H7 (cell line): ENCODE data around the gene TECTA. TPM values are rescaled to one million over a fixed set of nuclear protein-coding genes. Genes with fewer than 3 reads are reported as not detected.
"Not testable (repeated sequence)": the region's sequence is repeated elsewhere in the genome, so short reads cannot be mapped to it uniquely, and the experiment has no call there.

ENCODE experiments used
- DNase-seq: peaks from one replicate; pipeline ENCODE4 v3.0.0; 2012
- H3K27me3 ChIP-seq: 2 replicates; pipeline ENCODE4 v1.6.0; 2011; ENCODE audit warnings: mild to moderate bottlenecking, low read length; ENCODE audit not compliant: control insufficient read depth, insufficient read depth
- H3K36me3 ChIP-seq: replicated peaks from 2 replicates; pipeline ENCODE4 v1.5.1; 2011; ENCODE audit warnings: low read length; ENCODE audit not compliant: control insufficient read depth, insufficient read depth
- H3K4me3 ChIP-seq: 2 replicates; pipeline ENCODE4 v1.5.1; 2011; ENCODE audit warnings: low read depth, mild to moderate bottlenecking, control low read depth, low read length, moderate library complexity; ENCODE audit not compliant: insufficient read depth
- total RNA-seq: library from RNA; depleted of rRNA; stranded (reverse); fragments of >200 nt; shearing (Covaris generic); gene quantifications from 2 replicates; pipeline ENCODE4 v1.2.3, GENCODE V29; 2014

TECTA gene
- total RNA-seq, 1 experiment from 2014 or later: 0.28 TPM

- DNase-seq: no peak
- no peak overlapping the region for H3K4me3 ChIP-seq
- H3K36me3 ChIP-seq: no peaks in the 10 kb centered on the region
- H3K27me3 ChIP-seq: no peaks in the 10 kb centered on the region
These were observed 4.6 kb downstream of the TECTA start for GRCh38 chr11:121105481-121106195.

- Histone ChIP-seq H3K36me3 (no peaks in the 10 kb centered on the region), H3K4me3 (no peak overlapping the region), H3K27me3 (no peaks in the 10 kb centered on the region)
- DNase-seq: no peak
These were observed 5.8 kb downstream of the TECTA start for GRCh38 chr11:121106812-121107211.

GRCh38 chr11:121108413-121108812, 7.4 kb downstream of the TECTA start:
- no peak overlapping the region for H3K4me3 ChIP-seq
- no peaks in the 10 kb centered on the region for H3K27me3 ChIP-seq
- DNase-seq: no peak
- no peaks in the 10 kb centered on the region for H3K36me3 ChIP-seq

- Histone ChIP-seq H3K27me3 (no peaks in the 10 kb centered on the region), H3K36me3 (no peaks in the 10 kb centered on the region), H3K4me3 (no peak overlapping the region)
- DNase-seq: no peak
These were observed 8.4 kb downstream of the TECTA start for GRCh38 chr11:121109471-121109870.

- no peaks in the 10 kb centered on the region for H3K27me3 ChIP-seq
- DNase-seq: no peak
- no peaks in the 10 kb centered on the region for H3K36me3 ChIP-seq
- no peak overlapping the region for H3K4me3 ChIP-seq
These were observed 9.0 kb downstream of the TECTA start for GRCh38 chr11:121109916-121110586.

GRCh38 chr11:121110871-121111724, 10.1 kb downstream of the TECTA start:
- no peak overlapping the region for H3K4me3 ChIP-seq
- no peak for DNase-seq
- H3K36me3 ChIP-seq: no peaks in the 10 kb centered on the region
- H3K27me3 ChIP-seq: no peaks in the 10 kb centered on the region

GRCh38 chr11:121112498-121113455, 11.7 kb downstream of the TECTA start:
- H3K4me3 ChIP-seq: no peak overlapping the region
- DNase-seq: peak; percentile 86
- no peaks in the 10 kb centered on the region for H3K36me3 ChIP-seq
- no peaks in the 10 kb centered on the region for H3K27me3 ChIP-seq

- no peak overlapping the region for H3K4me3 ChIP-seq
- no peaks in the 10 kb centered on the region for H3K27me3 ChIP-seq
- H3K36me3 ChIP-seq: no peaks in the 10 kb centered on the region
- DNase-seq: no peak
These were observed 12.6 kb downstream of the TECTA start for GRCh38 chr11:121113611-121114010.

GRCh38 chr11:121115024-121115423, 14.0 kb downstream of the TECTA start:
- H3K36me3 ChIP-seq, DNase-seq, H3K4me3 ChIP-seq, H3K27me3 ChIP-seq: not testable (repeated sequence)

GRCh38 chr11:121117788-121118187, 16.7 kb downstream of the TECTA start:
- H3K27me3 ChIP-seq: no peaks in the 10 kb centered on the region
- no peak for DNase-seq
- H3K36me3 ChIP-seq: no peaks in the 10 kb centered on the region

GRCh38 chr11:121119440-121119839, 18.4 kb downstream of the TECTA start:
- Histone ChIP-seq H3K27me3 (no peaks in the 10 kb centered on the region), H3K36me3 (no peaks in the 10 kb centered on the region), H3K4me3 (no peak overlapping the region)
- no peak for DNase-seq

More at GRCh38 chr11:121117788-121118187, 16.7 kb downstream of the TECTA start:
- H3K4me3 ChIP-seq: no peak overlapping the region

- no peaks in the 10 kb centered on the region for H3K36me3 ChIP-seq
- no peak overlapping the region for H3K4me3 ChIP-seq
- DNase-seq: no peak
- no peaks in the 10 kb centered on the region for H3K27me3 ChIP-seq
These were observed 21.3 kb downstream of the TECTA start for GRCh38 chr11:121122328-121122727.

- H3K36me3 ChIP-seq: no peaks in the 10 kb centered on the region
- no peak overlapping the region for H3K4me3 ChIP-seq
- H3K27me3 ChIP-seq: no peaks in the 10 kb centered on the region
- no peak for DNase-seq
These were observed 22.5 kb downstream of the TECTA start for GRCh38 chr11:121123496-121124069.
